HUES6 (cell line): ENCODE data around the gene SEPTIN5.
A peak's percentile ranks its signal among the peaks of the same experiment; 100 is the strongest.

Source experiments
- H3K27ac ChIP-seq: 2 replicates; pipeline ENCODE4 v1.7.0; 2013; ENCODE audit warnings: low read depth, mild to moderate bottlenecking, low read length, inconsistent platforms
- H3K27me3 ChIP-seq: 2 replicates; pipeline ENCODE4 v1.6.1; 2013; ENCODE audit warnings: low read length; ENCODE audit not compliant: control insufficient read depth, insufficient read depth
- H3K36me3 ChIP-seq: 2 replicates; pipeline ENCODE4 v1.6.1; 2013; ENCODE audit warnings: low read length; ENCODE audit not compliant: control insufficient read depth, insufficient read depth
- H3K4me1 ChIP-seq: 2 replicates; pipeline ENCODE4 v1.6.1; 2013; ENCODE audit warnings: low read length; ENCODE audit not compliant: control insufficient read depth, insufficient read depth
- H3K4me3 ChIP-seq: 2 replicates; pipeline ENCODE4 v1.5.1; 2013; ENCODE audit warnings: low read depth, low read length
- H3K9ac ChIP-seq: one replicate; pipeline ENCODE4 v1.6.1; 2013; ENCODE audit warnings: mild to moderate bottlenecking, low read length
- H3K9me3 ChIP-seq: 2 replicates; pipeline ENCODE4 v1.6.1; 2013; ENCODE audit warnings: low read depth, low read length; ENCODE audit not compliant: control insufficient read depth, insufficient read depth

The SEPTIN5 gene

DNA sequence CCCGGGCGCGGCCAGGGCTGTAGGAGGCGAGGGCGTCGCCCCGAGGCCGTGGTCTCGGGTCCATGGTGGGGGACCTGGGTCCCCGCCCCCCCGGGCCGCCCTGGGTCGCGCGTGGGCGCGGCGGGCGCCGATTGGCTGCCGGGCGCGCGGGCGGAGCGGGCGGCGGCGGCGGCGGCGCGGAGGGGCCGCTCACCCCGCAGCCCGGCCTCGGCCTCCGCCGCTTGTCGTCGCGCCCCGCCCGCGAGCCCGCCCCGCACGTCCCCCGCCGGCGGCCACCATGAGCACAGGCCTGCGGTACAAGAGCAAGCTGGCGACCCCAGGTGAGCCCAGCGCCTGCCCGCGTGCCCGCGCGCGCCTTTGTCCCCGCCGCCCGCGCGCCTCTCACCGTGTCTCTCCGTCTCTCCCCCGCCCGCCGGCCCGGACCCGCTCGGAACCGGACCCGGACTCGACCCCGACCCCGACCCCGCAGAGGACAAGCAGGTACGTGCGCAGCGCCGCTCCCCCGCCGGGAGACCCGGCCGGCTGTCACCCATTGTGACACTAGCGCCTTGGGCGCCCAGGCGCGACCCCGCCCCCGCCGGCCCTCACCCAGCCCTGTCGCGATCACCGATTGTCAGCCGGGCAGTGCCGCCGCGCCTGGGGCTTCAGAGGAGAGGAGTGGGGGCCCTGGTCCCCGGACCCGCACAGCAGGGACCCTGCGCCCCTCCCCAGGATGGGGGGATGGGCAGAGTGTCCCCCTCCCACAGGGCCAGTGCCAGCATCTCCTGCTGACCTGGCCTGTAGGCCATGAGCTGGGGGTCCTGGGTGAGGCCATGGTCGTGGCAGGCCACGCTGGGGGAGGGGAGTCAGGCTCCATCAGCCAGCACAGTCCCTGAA, at the start of gene SEPTIN5:
Gene SEPTIN5, plus strand, starts transcription at position 192 of the 876 bp plus-strand sequence. Its CDS starts 86 bp downstream, at position 278.
- Histone ChIP-seq H3K27ac (no peak within 1 kb of the TSS), H3K9me3 (no peaks in the 10 kb centered on the region), H3K4me3 (peak within 1 kb of the TSS; percentile 59), H3K27me3 (peaks cover 62% of the 10 kb centered on the region), H3K4me1 (peaks cover 27% of the 10 kb centered on the region), H3K36me3 (no peaks in the 10 kb centered on the region), H3K9ac (no peak within 1 kb of the TSS)

DNA sequence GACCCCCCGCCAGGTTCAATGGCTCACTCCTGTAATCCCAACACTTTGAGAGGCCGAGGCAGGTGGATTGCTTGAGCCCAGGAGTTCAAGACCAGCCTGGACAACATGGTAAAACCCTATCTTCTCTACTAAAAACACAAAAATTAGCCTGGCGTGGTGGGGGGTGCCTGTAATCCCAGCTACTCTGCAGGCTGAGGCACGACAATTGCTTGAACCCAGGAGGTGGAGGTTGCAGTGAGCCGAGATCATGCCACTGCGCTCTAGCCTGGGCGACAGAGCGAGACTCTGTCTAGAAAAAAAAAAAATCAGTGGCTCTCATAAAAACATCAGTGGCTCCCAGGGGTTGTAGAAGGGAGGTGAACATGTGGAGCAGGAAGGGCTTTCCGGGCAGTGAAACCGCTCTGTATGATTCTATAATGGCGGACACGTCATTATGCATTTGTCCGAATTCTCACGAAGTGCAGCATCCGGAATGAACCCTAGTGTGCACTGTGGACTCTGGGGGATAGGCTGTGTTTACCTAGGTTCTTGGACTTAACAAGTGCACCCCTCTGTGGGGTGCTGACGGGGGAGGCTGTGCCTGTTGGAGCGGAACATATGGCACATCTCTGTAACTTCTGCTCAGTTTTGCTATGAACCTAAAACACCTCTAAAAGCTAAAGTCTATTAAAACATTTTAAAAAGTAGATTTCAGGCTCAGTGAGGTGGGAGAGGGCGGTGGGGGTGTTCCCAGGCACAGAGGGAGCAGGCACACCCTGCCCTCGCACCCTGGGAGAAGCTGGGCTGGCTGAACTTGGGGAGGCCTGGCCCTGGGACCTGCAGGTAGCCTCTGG, 49.1 kb upstream of the SEPTIN5 start:
- H3K4me1 ChIP-seq, result 0 out of 2 replicates have a peak, but pooled peaks cover 5% of the 10 kb centered on the region
- H3K9me3 ChIP-seq, result no peaks in the 10 kb centered on the region
- H3K36me3 ChIP-seq, result no peaks in the 10 kb centered on the region
- no peak overlapping the region for H3K4me3 ChIP-seq
- no peak overlapping the region for H3K27ac ChIP-seq
- H3K9ac ChIP-seq, result no peak overlapping the region
- no peaks in the 10 kb centered on the region; the same call in 1 of the 2 replicates for H3K27me3 ChIP-seq

DNA sequence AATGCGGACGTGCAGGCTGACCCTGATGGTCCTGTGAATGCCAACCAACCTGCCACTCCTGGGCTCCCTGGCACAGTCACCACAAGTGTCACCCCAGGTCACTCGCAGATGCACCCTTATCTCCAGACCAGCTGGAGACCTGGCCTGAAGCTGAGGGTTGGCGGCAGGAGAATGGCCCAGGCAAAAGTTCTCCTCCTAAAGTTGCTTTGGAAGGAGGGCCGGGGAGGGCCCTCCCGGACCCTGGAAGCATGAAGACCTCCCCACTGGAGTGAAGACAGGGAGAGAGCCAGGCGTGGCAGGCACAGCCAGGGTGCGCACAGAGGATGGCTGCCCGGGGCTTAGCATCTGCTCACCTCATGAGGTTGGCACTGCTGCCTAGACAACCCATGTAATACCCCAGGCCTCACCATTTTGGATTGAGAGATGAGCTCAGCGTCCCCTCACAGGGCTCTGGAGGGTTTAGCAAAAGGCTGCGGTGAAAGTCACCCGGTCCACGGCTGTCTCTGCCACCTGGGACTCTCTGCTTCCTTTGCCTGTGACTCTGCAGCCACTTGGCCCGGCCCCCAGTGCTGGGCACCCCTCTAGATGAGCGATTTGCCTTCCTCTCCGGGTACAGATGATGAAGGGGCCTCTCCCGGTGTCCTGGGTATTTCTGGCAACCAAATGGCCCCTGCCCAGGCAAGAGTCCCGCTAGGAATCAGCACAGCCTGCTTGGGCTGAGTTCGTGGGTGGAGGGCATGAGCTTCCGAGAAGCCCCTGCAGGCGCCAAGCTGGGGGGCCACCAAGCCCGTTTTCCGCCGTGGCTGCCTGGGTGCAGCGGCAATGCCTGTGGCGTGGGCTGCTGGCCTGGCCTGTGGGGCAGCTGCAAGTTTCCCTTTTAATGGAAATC, 48.3 kb upstream of the SEPTIN5 start:
- Histone ChIP-seq H3K27ac (no peak overlapping the region), H3K4me1 (0 out of 2 replicates have a peak, but pooled peaks cover 5% of the 10 kb centered on the region), H3K27me3 (no peaks in the 10 kb centered on the region; the same call in 1 of the 2 replicates), H3K9ac (no peak overlapping the region), H3K36me3 (no peaks in the 10 kb centered on the region), H3K9me3 (peaks cover 2% of the 10 kb centered on the region; the same call in 1 of the 2 replicates), H3K4me3 (no peak overlapping the region)

DNA sequence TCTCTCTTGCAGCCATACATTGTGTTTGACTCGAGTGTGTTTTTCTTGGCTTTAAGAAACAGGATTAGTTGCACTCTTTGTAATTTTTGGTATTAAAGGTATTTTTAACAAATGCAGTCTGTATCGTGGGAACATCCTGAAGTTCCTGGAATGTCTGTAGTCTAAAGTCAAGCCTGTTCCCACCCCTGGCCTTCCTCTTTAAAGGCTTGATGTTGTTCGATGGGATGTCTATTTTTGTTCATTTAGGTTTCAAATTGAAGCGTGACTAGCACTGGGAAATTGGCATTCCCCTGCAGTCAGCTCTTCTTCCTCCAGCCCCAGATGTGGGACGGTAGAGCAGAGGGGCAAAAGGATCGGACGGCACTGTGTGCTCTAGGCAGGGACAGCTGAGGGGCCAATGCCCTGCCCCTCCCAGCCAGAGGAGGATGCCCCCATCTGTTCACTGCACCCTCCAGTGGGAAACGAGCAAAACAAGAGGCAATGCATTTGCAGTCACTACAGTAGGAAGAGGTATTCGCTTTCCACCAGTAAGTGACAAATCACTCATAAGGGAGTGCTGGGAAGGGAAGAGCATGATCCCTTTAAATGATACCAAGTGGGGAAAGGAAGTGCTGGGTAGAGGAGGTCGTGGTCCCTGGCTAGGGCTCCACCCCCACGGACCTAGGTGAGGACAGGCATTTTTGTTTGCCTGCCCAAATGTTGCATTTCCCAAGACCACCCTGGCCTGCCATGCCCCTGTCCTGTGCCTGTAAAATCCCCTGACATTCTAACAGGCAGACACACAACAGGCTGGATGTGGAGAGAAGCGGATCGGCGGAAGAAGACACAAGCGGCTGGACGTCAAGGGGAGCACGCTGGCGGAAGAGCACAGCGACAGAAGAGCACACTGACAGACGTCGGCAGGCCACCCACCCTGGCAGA, 47.4 kb upstream of the SEPTIN5 start:
- Histone ChIP-seq H3K9me3 (peaks cover 9% of the 10 kb centered on the region; the same call in 1 of the 2 replicates), H3K27ac (no peak overlapping the region), H3K27me3 (no peaks in the 10 kb centered on the region), H3K4me3 (no peak overlapping the region), H3K4me1 (0 out of 2 replicates have a peak, but pooled peaks cover 5% of the 10 kb centered on the region), H3K36me3 (no peaks in the 10 kb centered on the region), H3K9ac (no peak overlapping the region)

DNA sequence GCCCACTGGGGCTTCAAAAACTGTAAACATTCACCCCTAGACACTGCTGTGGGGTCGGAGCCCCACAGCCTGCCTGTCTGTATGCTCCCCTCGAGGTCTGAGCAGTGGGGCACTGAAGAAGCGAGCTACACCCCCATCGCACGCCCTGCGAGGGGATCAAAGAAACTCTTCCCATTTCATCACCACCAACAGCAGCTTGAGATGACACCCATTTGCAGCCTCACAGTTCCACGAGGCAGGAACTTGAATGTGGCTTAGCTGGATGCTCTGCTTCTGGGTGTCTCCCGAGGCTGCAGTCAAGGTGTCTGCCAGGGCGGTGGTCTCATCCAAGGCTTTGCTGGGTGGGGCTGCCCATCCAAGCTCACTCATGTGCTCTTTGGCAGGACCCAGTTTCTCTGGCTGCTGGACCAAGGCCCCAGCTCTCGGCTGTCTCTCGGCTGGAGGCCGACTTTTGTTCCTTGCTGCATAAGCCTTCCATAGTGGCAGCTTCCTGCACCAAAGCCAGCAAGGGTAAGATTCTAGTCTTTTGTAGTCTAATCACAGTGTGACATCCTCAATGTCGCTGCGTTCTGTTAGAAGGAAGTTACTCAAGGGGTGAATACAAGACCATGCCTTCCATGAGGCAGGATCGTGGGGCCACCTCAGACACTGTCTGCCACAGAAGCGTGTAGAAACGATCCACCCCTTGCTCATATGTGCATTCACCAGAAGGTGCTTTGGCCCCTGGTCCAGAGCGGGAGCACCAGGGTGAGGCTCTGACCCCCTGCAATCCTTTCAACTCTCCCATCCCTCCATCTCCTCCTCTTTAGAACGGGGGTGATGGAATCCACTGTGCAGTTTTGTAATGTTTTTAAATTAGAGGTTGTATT, 46.2 kb upstream of the SEPTIN5 start:
- Histone ChIP-seq H3K27ac (no peak overlapping the region), H3K36me3 (no peaks in the 10 kb centered on the region), H3K4me1 (0 out of 2 replicates have a peak, but pooled peaks cover 5% of the 10 kb centered on the region), H3K4me3 (no peak overlapping the region), H3K9ac (no peak overlapping the region), H3K9me3 (peaks cover 12% of the 10 kb centered on the region; the same call in 1 of the 2 replicates), H3K27me3 (no peaks in the 10 kb centered on the region)

DNA sequence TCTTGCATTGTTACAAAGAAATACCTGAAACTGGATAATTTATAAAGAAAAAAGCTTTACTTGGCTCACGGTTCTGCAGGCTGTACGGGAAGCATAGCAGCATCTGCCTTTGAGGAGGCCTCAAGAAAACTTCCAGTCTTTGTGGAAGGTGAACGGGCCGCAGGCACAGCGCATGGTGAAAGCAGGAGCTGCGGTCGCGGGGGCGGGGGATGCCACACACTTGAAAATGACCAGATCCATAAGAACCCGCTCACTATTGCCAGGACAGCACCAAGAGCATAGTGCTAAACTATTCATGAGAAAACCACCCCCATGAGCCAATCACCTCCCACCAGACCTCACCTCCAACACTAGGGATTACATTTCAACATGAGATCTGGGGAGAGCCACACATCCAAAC, 45.6 kb upstream of the SEPTIN5 start:
- Histone ChIP-seq H3K27ac (no peak overlapping the region), H3K27me3 (no peaks in the 10 kb centered on the region; the same call in 1 of the 2 replicates), H3K4me1 (0 out of 2 replicates have a peak, but pooled peaks cover 4% of the 10 kb centered on the region), H3K36me3 (no peaks in the 10 kb centered on the region), H3K9ac (no peak overlapping the region), H3K9me3 (peaks cover 12% of the 10 kb centered on the region; the same call in 1 of the 2 replicates), H3K4me3 (no peak overlapping the region)

DNA sequence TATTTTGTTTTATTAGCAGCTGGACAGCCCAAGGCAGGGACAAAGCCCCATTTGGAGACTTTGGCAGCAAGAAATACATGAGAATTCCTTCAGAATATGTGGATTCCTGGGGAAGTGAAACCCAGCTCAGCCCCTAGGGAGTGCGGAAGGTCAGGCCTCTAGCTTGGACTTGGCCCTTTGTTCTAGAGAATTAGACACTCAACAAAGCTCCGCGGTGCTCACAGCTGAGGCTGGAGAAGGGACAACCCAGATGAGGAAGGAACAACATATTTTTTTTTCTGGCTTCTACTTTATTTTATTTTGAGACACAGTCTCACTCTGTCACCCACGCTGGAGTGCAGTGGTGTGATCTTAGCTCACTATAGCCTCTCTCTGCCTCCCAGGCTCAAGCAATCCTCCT, 44.7 kb upstream of the SEPTIN5 start:
- Histone ChIP-seq H3K4me3 (no peak overlapping the region), H3K4me1 (no peaks in the 10 kb centered on the region), H3K9me3 (peaks cover 12% of the 10 kb centered on the region; the same call in 1 of the 2 replicates), H3K9ac (no peak overlapping the region), H3K27me3 (no peaks in the 10 kb centered on the region; the same call in 1 of the 2 replicates), H3K27ac (no peak overlapping the region), H3K36me3 (no peaks in the 10 kb centered on the region)

DNA sequence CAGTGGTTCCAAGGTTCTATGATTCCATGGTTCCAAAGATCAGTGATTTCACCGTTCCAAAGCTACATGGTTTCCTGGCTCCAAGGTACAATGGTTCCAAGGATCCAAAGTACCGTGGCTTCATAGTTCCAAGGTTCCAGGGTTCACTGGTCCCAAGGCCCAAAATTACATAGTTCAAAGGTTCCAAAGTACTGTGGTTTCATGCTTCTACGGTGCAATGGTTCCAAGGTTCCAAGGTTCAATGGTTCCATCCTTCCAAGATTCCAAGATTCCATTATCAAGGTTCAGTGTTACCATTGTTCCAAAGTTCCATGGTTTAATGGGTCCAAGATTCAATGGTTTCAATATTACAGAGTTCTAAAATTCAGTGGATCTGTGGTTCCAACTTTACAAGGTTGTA, 43.0 kb upstream of the SEPTIN5 start:
- no peak overlapping the region for H3K27ac ChIP-seq
- H3K4me1 ChIP-seq, result no peaks in the 10 kb centered on the region
- peaks cover 2% of the 10 kb centered on the region; the same call in 1 of the 2 replicates for H3K27me3 ChIP-seq
- no peak overlapping the region for H3K4me3 ChIP-seq
- H3K9me3 ChIP-seq, result peaks cover 12% of the 10 kb centered on the region; the same call in 1 of the 2 replicates
- H3K9ac ChIP-seq, result no peak overlapping the region
- no peaks in the 10 kb centered on the region for H3K36me3 ChIP-seq
